Measurements from ENCODE around the gene CNR1. TPM values are rescaled to one million over a fixed set of nuclear protein-coding genes. Genes with fewer than 3 reads are reported as not detected.

CNR1 gene
- total and polyA plus RNA-seq, 2 donors from 2014 or later: 0.17 to 4.8 TPM

DNA sequence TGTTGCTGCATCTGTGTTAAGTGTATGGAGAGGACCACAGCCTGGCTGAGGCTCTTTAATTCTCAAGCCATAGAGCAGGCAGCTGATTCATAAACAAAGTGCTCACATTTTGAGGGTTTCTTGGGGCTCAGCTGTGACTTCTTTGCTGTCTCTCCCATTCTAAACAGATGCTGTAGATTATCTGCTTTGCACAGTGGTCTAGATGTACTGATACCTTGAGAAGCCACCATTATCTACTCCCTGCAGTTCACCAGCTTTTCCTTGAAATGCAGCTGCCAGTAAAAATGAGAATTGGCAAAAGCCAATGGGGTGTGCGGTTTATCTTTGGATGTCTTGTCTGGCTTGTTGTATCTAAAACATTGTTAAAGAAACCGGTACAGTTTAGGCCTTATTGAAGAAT lies 5.2 kb upstream of the CNR1 start:
- Histone ChIP-seq H3K27ac (ENCODE audit: low read depth in 2 of 2, low read length in 2 of 2) (no peak overlapping the region), H3K27me3 (ENCODE audit: control insufficient read depth, insufficient read depth, low read length) (peaks cover 6% of the 10 kb centered on the region), H3K9ac (ENCODE audit: low read length in 3 of 3) (no peak overlapping the region), H3K4me1 (ENCODE audit: control insufficient read depth in 2 of 3, insufficient read depth in 2 of 3, low read depth in 1 of 3, low read length in 3 of 3) (peaks cover 0 to 4% (median 0%) of the 10 kb centered on the region in 3 donors), H3K4me3 (ENCODE audit: low read length in 3 of 3) (no peak overlapping the region), H3K36me3 (ENCODE audit: control insufficient read depth in 2 of 3, insufficient read depth in 3 of 3, low read length in 3 of 3) (no peaks in the 10 kb centered on the region), H3K9me3 (ENCODE audit: control insufficient read depth in 2 of 3, insufficient read depth in 1 of 3, low read length in 3 of 3) (peaks cover 0 to 2% (median 0%) of the 10 kb centered on the region in 3 donors)
- FAIRE-seq (no peak), DNase-seq (no peak)
- TF ChIP-seq, protein P1, sequence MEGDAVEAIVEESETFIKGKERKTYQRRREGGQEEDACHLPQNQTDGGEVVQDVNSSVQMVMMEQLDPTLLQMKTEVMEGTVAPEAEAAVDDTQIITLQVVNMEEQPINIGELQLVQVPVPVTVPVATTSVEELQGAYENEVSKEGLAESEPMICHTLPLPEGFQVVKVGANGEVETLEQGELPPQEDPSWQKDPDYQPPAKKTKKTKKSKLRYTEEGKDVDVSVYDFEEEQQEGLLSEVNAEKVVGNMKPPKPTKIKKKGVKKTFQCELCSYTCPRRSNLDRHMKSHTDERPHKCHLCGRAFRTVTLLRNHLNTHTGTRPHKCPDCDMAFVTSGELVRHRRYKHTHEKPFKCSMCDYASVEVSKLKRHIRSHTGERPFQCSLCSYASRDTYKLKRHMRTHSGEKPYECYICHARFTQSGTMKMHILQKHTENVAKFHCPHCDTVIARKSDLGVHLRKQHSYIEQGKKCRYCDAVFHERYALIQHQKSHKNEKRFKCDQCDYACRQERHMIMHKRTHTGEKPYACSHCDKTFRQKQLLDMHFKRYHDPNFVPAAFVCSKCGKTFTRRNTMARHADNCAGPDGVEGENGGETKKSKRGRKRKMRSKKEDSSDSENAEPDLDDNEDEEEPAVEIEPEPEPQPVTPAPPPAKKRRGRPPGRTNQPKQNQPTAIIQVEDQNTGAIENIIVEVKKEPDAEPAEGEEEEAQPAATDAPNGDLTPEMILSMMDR (IDR thresholded peaks at IDR 0.05; ENCODE audit: borderline replicate concordance, extremely low read depth, insufficient read depth): no peak
- intact Hi-C loops (cut with DNase I): no loop called here

- peaks cover 10% of the 10 kb centered on the region for H3K27me3 ChIP-seq (ENCODE audit: control insufficient read depth, insufficient read depth, low read length)
- TF ChIP-seq, protein P1 (IDR thresholded peaks at IDR 0.05; ENCODE audit: borderline replicate concordance, extremely low read depth, insufficient read depth): no peak
These were observed 2.2 kb upstream of the CNR1 start for GRCh38 chr6:88168362-88168761.

DNA sequence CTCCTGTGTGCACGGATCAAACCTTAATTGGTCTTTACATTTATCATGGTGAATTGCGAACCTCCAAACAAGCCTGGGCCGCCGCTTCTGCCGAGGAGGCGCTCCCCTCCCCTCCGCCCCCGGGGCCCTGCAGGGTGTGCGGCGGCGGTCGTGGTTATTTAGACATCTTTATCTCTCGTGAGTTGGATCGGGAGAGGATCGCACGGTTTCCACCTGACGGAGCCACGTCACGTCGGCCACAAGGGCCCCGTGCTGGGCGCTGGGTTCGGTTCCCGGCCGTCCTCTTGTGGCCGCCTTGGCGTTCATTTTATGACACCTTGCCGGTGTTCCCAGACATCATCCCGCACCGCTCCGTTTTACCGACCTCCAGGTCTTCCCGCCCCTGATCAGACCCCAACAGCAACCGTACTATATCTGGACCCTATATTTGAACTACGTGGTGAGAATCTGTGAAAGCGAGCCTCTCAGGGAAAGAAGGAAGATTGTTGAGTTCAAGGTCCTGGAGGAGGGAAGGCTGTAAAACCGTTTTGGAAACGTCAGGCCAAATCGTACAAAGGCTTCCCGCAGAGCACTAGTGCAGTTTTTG lies 1.3 kb upstream of the CNR1 start:
- Histone ChIP-seq H3K36me3 (ENCODE audit: control insufficient read depth in 2 of 3, insufficient read depth in 3 of 3, low read length in 3 of 3) (no peaks in the 10 kb centered on the region), H3K27ac (ENCODE audit: low read depth in 2 of 2, low read length in 2 of 2) (no peak overlapping the region), H3K9ac (ENCODE audit: low read length in 3 of 3) (no peak overlapping the region), H3K27me3 (ENCODE audit: control insufficient read depth, insufficient read depth, low read length) (peaks cover 14% of the 10 kb centered on the region), H3K4me3 (ENCODE audit: low read length in 3 of 3) (peak overlapping the region in 1 of 3 donors; percentile 57), H3K9me3 (ENCODE audit: control insufficient read depth in 2 of 3, insufficient read depth in 1 of 3, low read length in 3 of 3) (peaks cover 0 to 2% (median 0%) of the 10 kb centered on the region in 3 donors), H3K4me1 (ENCODE audit: control insufficient read depth in 2 of 3, insufficient read depth in 2 of 3, low read depth in 1 of 3, low read length in 3 of 3) (peaks cover 0 to 5% (median 0%) of the 10 kb centered on the region in 3 donors)
- DNase-seq (peak; percentile 10 to 57 (median 22)), FAIRE-seq (no peak)
- intact Hi-C loops (cut with DNase I): no loop called here
- TF ChIP-seq, protein P1 (IDR thresholded peaks at IDR 0.05; ENCODE audit: borderline replicate concordance, extremely low read depth, insufficient read depth): no peak

More at GRCh38 chr6:88168362-88168761, 2.2 kb upstream of the CNR1 start:
- intact Hi-C loops (cut with DNase I): no loop called here
- Histone ChIP-seq H3K9ac (ENCODE audit: low read length in 3 of 3) (no peak overlapping the region), H3K4me3 (ENCODE audit: low read length in 3 of 3) (no peak overlapping the region), H3K27ac (ENCODE audit: low read depth in 2 of 2, low read length in 2 of 2) (no peak overlapping the region), H3K4me1 (ENCODE audit: control insufficient read depth in 2 of 3, insufficient read depth in 2 of 3, low read depth in 1 of 3, low read length in 3 of 3) (peaks cover 0 to 5% (median 0%) of the 10 kb centered on the region in 3 donors), H3K36me3 (ENCODE audit: control insufficient read depth in 2 of 3, insufficient read depth in 3 of 3, low read length in 3 of 3) (no peaks in the 10 kb centered on the region), H3K9me3 (ENCODE audit: control insufficient read depth in 2 of 3, insufficient read depth in 1 of 3, low read length in 3 of 3) (peaks cover 0 to 2% (median 0%) of the 10 kb centered on the region in 3 donors)
- FAIRE-seq (no peak), DNase-seq (peak in 1 of 5 donors; percentile 10)
